Smooth muscle cell (in vitro differentiated cells): ENCODE measurements around the gene PRDM16. TPM values are rescaled to one million over a fixed set of nuclear protein-coding genes. Genes with fewer than 3 reads are reported as not detected.

Experiments used
- DNase-seq: peaks from one replicate; lab custom pipeline; 2025; ENCODE audit not compliant: unreplicated experiment; lab: John Stamatoyannopoulos, UW
- H2AFZ ChIP-seq: fragments of 200-600 bp; sonication (generic); 2 replicates; pipeline ENCODE4 v1.6.0; 2016; ENCODE audit warnings: antibody characterized with exemption, low read depth, mild to moderate bottlenecking
- H3F3A ChIP-seq: fragments of 200-600 bp; sonication (generic); 2 replicates; pipeline ENCODE4 v1.6.0; 2017; ENCODE audit warnings: antibody characterized with exemption, low read depth
- H3K27ac ChIP-seq: fragments of 200-600 bp; sonication (generic); 2 replicates; pipeline ENCODE4 v1.5.1; 2016; ENCODE audit warnings: low read depth, mild to moderate bottlenecking
- H3K27me3 ChIP-seq: fragments of 200-600 bp; sonication (generic); 2 replicates; pipeline ENCODE4 v1.6.1; 2016; ENCODE audit warnings: low read depth, mild to moderate bottlenecking
- H3K36me3 ChIP-seq: fragments of 200-600 bp; sonication (generic); 2 replicates; pipeline ENCODE4 v1.5.1; 2016; ENCODE audit warnings: low read depth
- H3K4me1 ChIP-seq: fragments of 200-600 bp; sonication (generic); 2 replicates; pipeline ENCODE4 v1.5.1; 2016; ENCODE audit warnings: low read depth
- H3K4me2 ChIP-seq: fragments of 200-600 bp; sonication (generic); 2 replicates; pipeline ENCODE4 v1.6.0; 2016; ENCODE audit warnings: mild to moderate bottlenecking
- H3K4me3 ChIP-seq: fragments of 200-600 bp; sonication (generic); 2 replicates; pipeline ENCODE4 v1.5.1; 2016; ENCODE audit warnings: mild to moderate bottlenecking
- H3K79me2 ChIP-seq: fragments of 200-600 bp; sonication (generic); 2 replicates; pipeline ENCODE4 v1.6.0; 2016; ENCODE audit warnings: low read depth, mild to moderate bottlenecking
- H3K9ac ChIP-seq: fragments of 200-600 bp; sonication (generic); 2 replicates; pipeline ENCODE4 v1.6.0; 2016; ENCODE audit warnings: low read depth
- H3K9me3 ChIP-seq: fragments of 200-600 bp; sonication (generic); replicated peaks from 2 replicates; pipeline ENCODE4 v1.5.1; 2016; ENCODE audit warnings: low read depth
- H4K20me1 ChIP-seq: fragments of 200-600 bp; sonication (generic); 2 replicates; pipeline ENCODE4 v1.6.0; 2016; ENCODE audit warnings: low read depth
- CTCF ChIP-seq: fragments of 200-600 bp; sonication (generic); IDR thresholded peaks from 2 replicates; pipeline ENCODE4 v1.5.1; 2017; ENCODE audit warnings: borderline replicate concordance, mild to moderate bottlenecking, antibody characterized with exemption; ENCODE audit not compliant: insufficient read depth, poor library complexity, severe bottlenecking
- WGBS: methylation state at CpG from one replicate; pipeline ENCODE4 v1.1.7; 2016; ENCODE audit warnings: low lambda C conversion rate; 5-methylcytosine and 5-hydroxymethylcytosine counted together
- polyA plus RNA-seq: library from polyadenylated mRNA; unstranded; fragments of >200 nt; fragmentation: Nextera tagmentation; extraction: Ambion mirVana; gene quantifications from 2 replicates; pipeline ENCODE4 v1.2.1, GENCODE V29; 2016
- total RNA-seq: library from RNA; depleted of rRNA; stranded (reverse); fragments of >200 nt; gene quantifications from 2 replicates; pipeline ENCODE4 v1.2.3, GENCODE V29; 2014

PRDM16 gene
- total and polyA plus RNA-seq, 2 experiments from 2014 or later: 0.72 to 1.3 TPM

- H4K20me1 ChIP-seq: no peaks in the 10 kb centered on the region
- H3K79me2 ChIP-seq: no peaks in the 10 kb centered on the region
- H3K36me3 ChIP-seq: no peaks in the 10 kb centered on the region
- no peak within 1 kb of the TSS for H3K9ac ChIP-seq
- DNase-seq: no peak
- no peaks in the 10 kb centered on the region for H3K27me3 ChIP-seq
- H3K4me1 ChIP-seq: no peaks in the 10 kb centered on the region
- 64% methylated on average over 8 of the region's 8 CpGs for WGBS
- no peak for TF ChIP-seq CTCF
- H2AFZ ChIP-seq: no peak within 1 kb of the TSS
- H3F3A ChIP-seq: no peaks in the 10 kb centered on the region
- no peak within 1 kb of the TSS for H3K4me3 ChIP-seq
- H3K9me3 ChIP-seq: no peaks in the 10 kb centered on the region
- H3K27ac ChIP-seq: no peak within 1 kb of the TSS
- no peak within 1 kb of the TSS for H3K4me2 ChIP-seq
Observed at GRCh38 chr1:3021233-3021671, 47.8 kb upstream of the PRDM16 start, which contains the start of gene ACTRT2. Gene ACTRT2 (plus strand): TSS chr1:3021467. CDS start chr1:3021687, 220 bp downstream.

GRCh38 chr1:3021801-3022401 is 47.1 kb upstream of the PRDM16 start:
- H3K4me2 ChIP-seq: no peak overlapping the region
- H4K20me1 ChIP-seq: no peaks in the 10 kb centered on the region
- no peaks in the 10 kb centered on the region for H3K27me3 ChIP-seq
- H3K36me3 ChIP-seq: no peaks in the 10 kb centered on the region
- no peak overlapping the region for H3K27ac ChIP-seq
- H2AFZ ChIP-seq: no peak overlapping the region
- TF ChIP-seq CTCF: no peak
- H3F3A ChIP-seq: no peaks in the 10 kb centered on the region
- no peak overlapping the region for H3K9ac ChIP-seq
- H3K4me3 ChIP-seq: no peak overlapping the region
- no peaks in the 10 kb centered on the region for H3K4me1 ChIP-seq
- WGBS: 88% methylated on average over 28 of the region's 28 CpGs
- no peaks in the 10 kb centered on the region for H3K79me2 ChIP-seq
- no peaks in the 10 kb centered on the region for H3K9me3 ChIP-seq
- DNase-seq: no peak

- Histone ChIP-seq H3K27me3 (no peaks in the 10 kb centered on the region), H3K4me2 (no peak overlapping the region), H3K9ac (no peak overlapping the region), H4K20me1 (no peaks in the 10 kb centered on the region), H2AFZ (no peak overlapping the region), H3K79me2 (no peaks in the 10 kb centered on the region), H3F3A (no peaks in the 10 kb centered on the region), H3K27ac (no peak overlapping the region), H3K4me1 (no peaks in the 10 kb centered on the region), H3K9me3 (no peaks in the 10 kb centered on the region), H3K36me3 (no peaks in the 10 kb centered on the region), H3K4me3 (no peak overlapping the region)
- DNase-seq: no peak
- 83% methylated on average over 18 of the region's 18 CpGs for WGBS
- TF ChIP-seq CTCF: no peak
Observed at GRCh38 chr1:3022511-3022973, 46.5 kb upstream of the PRDM16 start.

GRCh38 chr1:3022976-3023375 is 46.0 kb upstream of the PRDM16 start:
- no peaks in the 10 kb centered on the region for H3K9me3 ChIP-seq
- no peak for TF ChIP-seq CTCF
- DNase-seq: no peak
- no peak overlapping the region for H3K27ac ChIP-seq
- H4K20me1 ChIP-seq: no peaks in the 10 kb centered on the region
- H3K9ac ChIP-seq: no peak overlapping the region
- no peaks in the 10 kb centered on the region for H3K27me3 ChIP-seq
- no peaks in the 10 kb centered on the region for H3K4me1 ChIP-seq
- no peak overlapping the region for H3K4me2 ChIP-seq
- no peak overlapping the region for H3K4me3 ChIP-seq
- no peaks in the 10 kb centered on the region for H3K36me3 ChIP-seq
- no peak overlapping the region for H2AFZ ChIP-seq
- WGBS: 94% methylated on average over 14 of the region's 14 CpGs
- no peaks in the 10 kb centered on the region for H3K79me2 ChIP-seq
- H3F3A ChIP-seq: no peaks in the 10 kb centered on the region
